GM10266 (cell line): ENCODE data around the gene ARHGAP31.

ENCODE experiments used
- DNase-seq: peaks from one replicate; pipeline ENCODE4 v3.0.0; 2012; ENCODE audit errors: extremely low spot score
- CTCF ChIP-seq: IDR thresholded peaks from 2 replicates; pipeline ENCODE4 v1.5.1; 2012; ENCODE audit warnings: mild to moderate bottlenecking, low read depth; ENCODE audit not compliant: control insufficient read depth, insufficient read depth; ENCODE audit errors: missing control alignments

The ARHGAP31 gene

GRCh38 chr3:119469418-119470189 lies 175.4 kb downstream of the ARHGAP31 start:
- DNase-seq, result peak; percentile 47
- no peak for TF ChIP-seq CTCF
